Mesothelial cell of epicardium (in vitro differentiated cells): ENCODE measurements around the gene IBA57. TPM values are rescaled to one million over a fixed set of nuclear protein-coding genes. Genes with fewer than 3 reads are reported as not detected.

Source experiments
- DNase-seq, 2 experiments: peaks; one replicate each; pipeline ENCODE4 v3.0.0; 2021; ENCODE audit warnings: low spot score in 2 of 2; ENCODE audit not compliant: unreplicated experiment in 2 of 2
- H3K27ac Mint-ChIP-seq: 2 replicates; pipeline ENCODE4 v1.8.0; 2021; ENCODE audit warnings: mixed read lengths
- H3K27me3 Mint-ChIP-seq: 2 replicates; pipeline ENCODE4 v1.8.0; 2021; ENCODE audit warnings: low read depth, mixed read lengths
- H3K36me3 Mint-ChIP-seq: 2 replicates; pipeline ENCODE4 v1.8.0; 2021; ENCODE audit warnings: mixed read lengths
- H3K4me1 Mint-ChIP-seq: 2 replicates; pipeline ENCODE4 v1.8.0; 2021; ENCODE audit warnings: mixed read lengths
- H3K4me3 Mint-ChIP-seq: 2 replicates; pipeline ENCODE4 v1.8.0; 2021; ENCODE audit warnings: mild to moderate bottlenecking, moderate library complexity, mixed read lengths
- H3K9me3 Mint-ChIP-seq: 2 replicates; pipeline ENCODE4 v1.8.0; 2021; ENCODE audit warnings: mixed read lengths
- CTCF ChIP-seq: fragments of 200-600 bp; sonication (generic); IDR thresholded peaks from one replicate; pipeline ENCODE4 v1.5.0; 2021; ENCODE audit warnings: antibody characterized with exemption; ENCODE audit not compliant: unreplicated experiment
- total RNA-seq: library from RNA; stranded (reverse); gene quantifications from 3 replicates; pipeline ENCODE4 v1.2.1, GENCODE V29; 2021

Gene IBA57
- total RNA-seq, 1 donor from 2014 or later: 11.8 TPM

GRCh38 chr1:228206582-228207351 is 41.2 kb downstream of the IBA57 start:
- H3K27me3 Mint-ChIP-seq: peaks cover 14% of the 10 kb centered on the region
- no peaks in the 10 kb centered on the region for H3K36me3 Mint-ChIP-seq
- no peak for TF ChIP-seq CTCF
- H3K4me3 Mint-ChIP-seq: no peak overlapping the region
- H3K4me1 Mint-ChIP-seq: peaks cover 2% of the 10 kb centered on the region
- H3K9me3 Mint-ChIP-seq: no peaks in the 10 kb centered on the region
- no peak overlapping the region for H3K27ac Mint-ChIP-seq
- no peak for DNase-seq

GRCh38 chr1:228207381-228207810 is 41.8 kb downstream of the IBA57 start:
- peaks cover 14% of the 10 kb centered on the region for H3K27me3 Mint-ChIP-seq
- no peak overlapping the region for H3K27ac Mint-ChIP-seq
- no peak overlapping the region for H3K4me3 Mint-ChIP-seq
- H3K9me3 Mint-ChIP-seq: no peaks in the 10 kb centered on the region
- DNase-seq: no peak
- no peak for TF ChIP-seq CTCF
- H3K36me3 Mint-ChIP-seq: no peaks in the 10 kb centered on the region
- H3K4me1 Mint-ChIP-seq: peaks cover 2% of the 10 kb centered on the region

GRCh38 chr1:228207851-228208821 is 42.5 kb downstream of the IBA57 start, which contains the start of gene OBSCN:
Gene OBSCN, plus strand, starts transcription at chr1:228208044. Its CDS starts 3,740 bp downstream, at chr1:228211784.
- TF ChIP-seq CTCF: no peak
- H3K27ac Mint-ChIP-seq: no peak within 1 kb of the TSS
- H3K27me3 Mint-ChIP-seq: peaks cover 13% of the 10 kb centered on the region
- H3K36me3 Mint-ChIP-seq: no peaks in the 10 kb centered on the region
- peaks cover 2% of the 10 kb centered on the region for H3K4me1 Mint-ChIP-seq
- DNase-seq: no peak
- H3K4me3 Mint-ChIP-seq: no peak within 1 kb of the TSS
- H3K9me3 Mint-ChIP-seq: no peaks in the 10 kb centered on the region

- no peak for DNase-seq
- Mint-ChIP-seq H3K9me3 (no peaks in the 10 kb centered on the region), H3K27ac (no peak overlapping the region), H3K36me3 (no peaks in the 10 kb centered on the region), H3K4me1 (peaks cover 2% of the 10 kb centered on the region), H3K4me3 (no peak overlapping the region), H3K27me3 (peaks cover 10% of the 10 kb centered on the region)
- no peak for TF ChIP-seq CTCF
Measured at GRCh38 chr1:228208831-228209551, 43.4 kb downstream of the IBA57 start.

GRCh38 chr1:228209657-228210056 is 44.1 kb downstream of the IBA57 start:
- H3K27ac Mint-ChIP-seq: no peak overlapping the region
- H3K36me3 Mint-ChIP-seq: no peaks in the 10 kb centered on the region
- peaks cover 2% of the 10 kb centered on the region for H3K4me1 Mint-ChIP-seq
- no peak overlapping the region for H3K4me3 Mint-ChIP-seq
- TF ChIP-seq CTCF: no peak
- DNase-seq: no peak
- H3K9me3 Mint-ChIP-seq: no peaks in the 10 kb centered on the region
- H3K27me3 Mint-ChIP-seq: peaks cover 10% of the 10 kb centered on the region
